CD4-positive, alpha-beta T cell treated with Interleukin-10 for 1 hour (primary cell): ENCODE results near the gene KIAA2012.

Experiments
- DNase-seq: peaks from one replicate; pipeline ENCODE4 v3.0.0-alpha.2; 2020

The KIAA2012 gene

DNA sequence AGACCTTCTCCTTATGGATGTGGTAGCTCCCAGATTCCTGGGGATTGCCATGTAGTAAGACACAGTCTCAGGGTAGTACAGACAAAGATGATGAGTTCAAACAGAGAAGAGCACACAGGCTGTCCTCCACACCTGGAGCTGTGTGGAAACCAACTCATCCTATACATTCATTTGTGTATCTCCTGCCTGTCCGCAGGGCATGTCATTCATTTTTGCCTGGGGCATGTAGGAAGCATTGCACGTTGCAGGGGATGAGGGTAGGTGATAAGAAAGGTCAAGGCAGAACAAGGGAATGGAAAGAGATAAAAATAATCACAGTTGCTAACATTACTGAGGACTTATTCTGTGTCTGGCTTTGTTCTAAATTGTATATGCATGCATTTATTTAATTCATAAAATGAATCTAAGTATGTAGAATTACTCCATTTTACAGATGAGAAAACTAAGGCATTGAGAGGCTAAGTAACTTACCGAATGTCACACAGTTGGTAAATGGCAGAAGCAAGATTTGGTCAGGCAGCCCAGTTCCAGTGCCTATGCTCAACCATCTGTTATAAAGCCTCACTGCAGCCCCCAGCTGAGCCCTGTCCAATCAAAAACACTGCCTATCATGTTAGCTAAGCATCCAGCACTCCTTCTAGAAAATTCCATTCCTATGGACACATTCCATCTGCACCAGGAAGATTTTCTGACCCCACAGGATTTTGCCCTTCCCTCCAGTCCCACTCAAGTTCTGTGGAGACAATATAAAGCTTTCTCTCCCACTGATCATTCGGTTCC is 84.3 kb downstream of the KIAA2012 start:
- DNase-seq = no peak

DNA sequence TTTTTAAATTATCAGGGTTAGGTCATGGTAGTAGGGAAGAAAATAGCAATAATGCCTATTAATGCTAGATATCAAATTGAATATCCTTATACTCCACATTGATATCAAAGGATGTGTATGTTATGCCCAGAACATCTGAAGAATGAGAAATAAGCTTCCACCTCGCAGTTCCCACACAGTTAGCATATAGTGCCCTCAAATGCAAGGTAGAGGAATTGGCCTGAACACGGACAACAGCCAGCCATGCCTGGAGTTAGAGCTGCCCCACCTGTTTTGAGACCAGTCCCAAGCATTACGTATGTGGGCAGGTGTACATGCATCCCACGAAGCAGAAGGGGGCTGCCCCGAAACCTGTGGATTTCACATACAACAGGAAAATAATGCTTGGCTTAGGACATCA is 85.7 kb downstream of the KIAA2012 start:
- DNase-seq = no peak

DNA sequence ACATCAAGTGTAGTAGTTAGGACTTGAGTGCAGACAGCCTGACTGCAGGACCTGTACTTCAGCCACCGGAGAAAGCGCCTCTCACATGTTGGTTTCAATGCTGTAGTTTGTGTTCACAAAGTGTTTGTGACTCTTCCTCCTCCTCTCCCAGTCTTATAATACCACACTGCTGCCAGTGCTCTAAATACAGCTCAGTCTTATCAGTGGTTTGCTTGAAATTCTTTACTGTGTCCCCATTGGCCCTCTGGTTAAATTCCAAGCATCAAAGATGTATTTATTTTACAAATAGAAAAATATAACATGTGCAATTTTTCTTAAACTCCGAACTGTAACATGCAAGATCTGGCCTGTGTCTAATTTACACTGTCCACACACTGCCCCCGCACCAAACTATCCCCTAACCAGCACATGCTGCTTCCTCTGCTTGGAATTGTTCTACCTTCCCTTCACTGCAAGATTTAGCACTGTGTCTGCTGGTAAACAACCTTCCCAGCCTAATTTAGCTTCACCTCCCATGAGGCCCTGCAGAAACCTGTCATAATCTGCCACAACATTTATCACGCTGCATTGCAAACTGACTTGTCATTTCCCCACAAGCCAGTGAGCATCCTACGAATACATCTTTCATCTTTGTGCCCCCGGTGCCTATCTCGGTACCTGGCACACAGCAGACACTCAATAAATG is 88.2 kb downstream of the KIAA2012 start:
- no peak for DNase-seq

DNA sequence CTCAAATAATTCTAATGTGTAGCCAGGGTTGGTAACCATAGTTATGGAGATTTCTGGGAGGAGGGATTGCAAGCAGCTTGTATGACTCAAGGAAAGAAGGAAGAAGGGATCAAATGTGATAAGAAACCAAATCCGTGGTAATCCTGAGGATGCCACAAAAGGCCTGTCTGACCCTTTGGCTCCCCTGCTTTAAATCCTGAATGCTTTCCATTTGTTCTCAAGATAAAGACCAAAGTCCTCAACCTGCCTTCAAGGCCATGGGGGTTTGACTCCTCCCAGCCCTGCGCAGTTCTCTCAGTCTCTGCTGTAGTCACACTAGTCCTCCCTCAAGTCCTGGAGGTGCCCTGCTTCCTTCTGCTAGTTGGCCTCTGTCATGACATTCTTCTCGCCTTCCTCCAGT is 91.4 kb downstream of the KIAA2012 start:
- DNase-seq = no peak

DNA sequence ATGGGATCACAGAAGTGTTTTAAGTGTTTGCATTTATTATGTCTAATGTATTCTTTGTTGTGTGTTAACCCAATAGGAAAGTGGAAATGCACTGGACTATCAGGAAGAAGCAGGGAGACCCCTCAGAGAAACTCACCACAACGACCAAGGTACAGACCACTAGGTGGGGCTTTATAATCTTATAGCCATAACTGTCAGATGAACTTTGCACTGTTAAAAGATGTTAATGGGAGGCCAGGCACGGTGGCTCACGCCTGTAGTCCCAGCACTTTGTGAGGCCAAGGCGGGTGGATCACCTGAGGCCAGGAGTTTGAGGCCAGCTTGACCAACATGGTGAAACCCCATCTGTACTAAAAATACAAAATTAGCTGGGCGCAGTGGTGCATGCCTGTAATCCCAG is 92.2 kb downstream of the KIAA2012 start:
- no peak for DNase-seq

DNA sequence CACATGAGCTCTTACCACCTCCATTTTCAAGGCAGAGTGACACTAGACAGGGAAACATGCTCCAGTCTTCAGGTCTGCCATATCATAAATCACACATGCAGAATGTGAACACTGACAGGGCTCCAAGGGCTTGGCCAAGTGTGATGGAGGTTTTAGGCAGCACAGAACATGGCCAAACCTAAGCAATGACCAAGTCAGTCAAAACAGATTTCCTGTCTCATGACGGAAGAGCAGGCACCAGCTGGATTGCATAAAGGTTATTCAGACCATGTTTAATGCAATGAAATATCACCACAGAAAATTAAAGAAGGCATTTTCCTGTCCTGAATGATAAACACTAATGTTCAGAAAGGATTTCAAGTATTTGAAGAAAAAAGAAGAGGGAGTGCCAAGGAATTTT is 92.9 kb downstream of the KIAA2012 start:
- DNase-seq = no peak

DNA sequence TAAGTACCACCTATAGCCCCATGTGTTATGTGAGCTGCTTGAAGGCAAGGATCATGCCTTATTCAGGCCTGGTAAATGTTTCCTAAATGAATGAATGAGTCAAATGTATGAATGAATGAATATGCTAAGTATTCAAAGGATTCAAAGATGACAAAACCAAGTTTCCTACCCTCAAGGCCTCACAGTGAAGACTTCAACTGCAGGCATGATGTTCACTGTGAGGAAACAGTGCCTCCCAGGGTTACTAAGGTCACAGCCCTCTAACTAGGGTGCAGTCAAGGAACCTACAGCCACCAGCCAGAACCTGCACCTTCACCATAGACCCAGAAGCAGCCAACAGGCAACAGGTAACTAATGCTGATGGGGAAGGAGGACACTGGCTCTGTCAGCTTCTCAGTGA is 96.1 kb downstream of the KIAA2012 start:
- DNase-seq = no peak

DNA sequence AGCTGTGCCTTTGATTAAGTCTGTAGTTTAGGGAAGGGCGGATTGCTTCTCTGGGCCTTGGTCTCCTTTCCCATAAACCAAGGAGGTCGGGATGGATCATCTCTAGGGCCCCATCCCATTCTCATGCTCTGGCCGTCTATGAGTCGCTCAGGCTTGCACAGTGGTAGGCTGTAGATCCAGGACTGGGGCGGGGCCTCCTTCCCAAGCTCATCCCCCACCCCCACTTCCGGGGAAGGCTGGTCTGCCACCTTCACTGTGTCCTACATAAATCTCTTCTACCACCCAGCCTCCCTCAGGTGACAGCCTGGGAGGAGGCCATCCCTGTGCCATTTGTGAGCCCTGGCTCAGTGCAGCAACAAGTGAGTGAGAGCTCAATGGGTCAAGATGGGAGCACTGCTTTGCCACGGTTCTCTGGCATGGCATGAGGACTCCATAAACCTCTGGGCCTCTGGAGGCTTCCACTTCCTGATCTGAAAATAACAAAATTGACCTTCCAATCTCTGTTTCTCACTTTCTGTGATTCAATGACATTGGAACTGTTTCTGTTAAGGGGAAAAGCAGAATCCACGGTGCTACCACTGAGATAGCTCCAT is 96.9 kb downstream of the KIAA2012 start:
- DNase-seq = no peak

DNA sequence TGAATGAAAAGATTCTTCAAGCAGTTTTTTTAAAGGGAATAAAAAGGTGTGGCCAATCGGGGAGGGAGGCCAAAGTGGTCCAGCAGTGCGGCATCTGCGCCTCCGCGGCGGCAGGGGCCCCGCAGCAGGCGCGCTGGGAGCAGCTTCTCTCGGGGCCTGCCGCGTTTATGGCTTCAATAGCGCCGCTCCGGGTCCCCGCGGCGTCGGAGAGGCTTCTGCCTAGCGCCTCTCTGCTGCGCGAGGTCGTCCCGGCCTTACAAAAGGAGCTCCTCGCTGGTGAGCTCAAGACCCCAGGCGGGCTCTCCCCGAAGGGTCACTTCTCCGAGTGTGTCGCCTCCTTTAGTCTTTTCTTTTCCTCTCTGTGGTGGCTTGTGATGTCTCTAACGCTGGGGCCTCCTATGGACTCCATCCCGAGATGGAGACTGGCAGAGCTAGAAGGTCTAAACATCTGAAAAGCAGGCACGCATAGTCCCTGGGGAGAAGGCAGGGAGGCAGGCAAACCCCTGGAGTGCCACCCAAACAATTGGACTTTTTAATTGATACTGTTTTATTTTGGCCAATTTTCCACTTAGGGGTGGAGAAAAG is 98.3 kb downstream of the KIAA2012 start:
- DNase-seq = no peak

DNA sequence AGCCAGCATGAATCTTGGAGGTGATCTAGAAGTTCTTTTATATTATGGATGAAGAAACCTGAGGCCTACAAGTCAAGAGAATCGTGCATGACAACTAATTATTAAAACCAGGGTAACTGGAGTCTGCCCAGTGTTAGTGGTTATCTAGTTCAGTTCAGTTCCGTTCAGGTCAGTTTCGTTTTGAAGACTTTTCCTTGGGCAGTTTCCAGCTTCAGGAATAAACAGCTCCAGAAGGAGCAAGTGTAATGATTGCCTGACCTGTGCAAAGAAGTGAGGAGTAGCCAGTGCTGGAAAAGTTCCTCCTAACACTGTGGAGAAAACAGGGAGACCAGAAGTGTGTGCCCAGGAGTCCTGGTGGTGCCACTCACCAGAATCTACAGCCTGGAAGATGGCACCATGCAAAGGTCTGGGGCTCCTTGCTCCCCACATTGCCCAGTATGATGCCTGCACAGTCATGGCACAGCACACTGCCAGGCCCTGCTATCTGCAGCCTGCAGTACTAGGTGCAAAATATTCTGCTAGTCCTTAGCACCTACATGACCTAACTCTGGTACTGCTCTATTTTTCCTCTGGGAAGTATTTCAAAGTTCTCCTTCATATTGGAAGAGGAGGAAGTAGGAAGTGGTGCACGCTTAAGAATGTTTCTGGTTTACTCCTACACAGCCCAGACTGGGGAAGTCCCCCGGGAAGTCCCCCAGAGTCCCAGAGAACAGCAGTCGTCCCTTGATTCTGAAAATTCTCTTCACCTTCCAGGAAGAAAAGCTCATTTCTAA is 99.6 kb downstream of the KIAA2012 start:
- DNase-seq = peak; percentile 12

DNA sequence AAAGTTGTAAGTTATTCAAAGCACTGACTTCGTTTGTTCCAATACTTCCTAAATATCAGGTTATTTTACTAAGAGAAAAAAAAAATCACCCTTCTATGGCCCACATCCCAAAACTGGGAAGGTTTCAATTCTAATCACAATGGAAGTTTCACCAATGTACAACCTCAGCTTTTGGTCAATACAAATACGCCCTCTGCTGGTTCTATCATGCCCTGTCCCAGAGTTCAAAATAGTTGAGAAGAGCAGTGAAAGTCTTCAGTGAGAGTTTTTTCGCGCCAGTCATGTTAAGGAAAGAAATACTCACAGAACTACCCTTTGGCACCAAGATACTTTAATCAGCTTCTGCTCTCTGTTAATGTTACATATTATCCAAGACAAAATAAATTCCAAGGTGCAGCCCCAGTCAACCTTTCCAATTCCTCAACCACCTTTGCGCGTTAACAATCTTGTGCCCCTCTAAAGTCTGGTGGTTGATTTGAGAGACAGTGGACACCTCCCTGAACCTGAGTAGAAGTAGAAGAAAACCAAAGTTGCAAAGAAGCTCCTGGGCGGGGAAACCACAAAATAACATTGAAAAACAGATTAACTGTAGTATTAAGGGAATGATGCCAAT is 105.4 kb downstream of the KIAA2012 start:
- DNase-seq = peak; percentile 70

DNA sequence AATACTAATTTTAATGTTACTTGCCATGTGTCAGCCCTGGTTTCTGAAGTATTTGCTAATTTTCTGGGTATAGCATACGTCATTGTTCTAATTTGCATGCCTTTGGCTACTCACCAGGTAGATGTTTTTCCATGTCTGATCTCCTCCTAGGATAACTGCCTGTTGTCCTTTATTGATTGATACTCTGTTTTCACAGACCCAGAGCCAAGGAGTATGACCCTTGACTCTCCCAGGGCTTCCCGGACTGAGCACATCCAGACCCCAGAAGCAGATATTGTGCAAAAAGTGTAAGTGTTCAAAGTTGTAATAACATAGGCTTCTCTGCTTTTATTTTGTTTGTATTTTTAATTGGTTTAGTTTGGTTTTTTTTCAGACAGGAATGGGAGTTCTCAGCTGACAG is 111.5 kb downstream of the KIAA2012 start:
- no peak for DNase-seq

DNA sequence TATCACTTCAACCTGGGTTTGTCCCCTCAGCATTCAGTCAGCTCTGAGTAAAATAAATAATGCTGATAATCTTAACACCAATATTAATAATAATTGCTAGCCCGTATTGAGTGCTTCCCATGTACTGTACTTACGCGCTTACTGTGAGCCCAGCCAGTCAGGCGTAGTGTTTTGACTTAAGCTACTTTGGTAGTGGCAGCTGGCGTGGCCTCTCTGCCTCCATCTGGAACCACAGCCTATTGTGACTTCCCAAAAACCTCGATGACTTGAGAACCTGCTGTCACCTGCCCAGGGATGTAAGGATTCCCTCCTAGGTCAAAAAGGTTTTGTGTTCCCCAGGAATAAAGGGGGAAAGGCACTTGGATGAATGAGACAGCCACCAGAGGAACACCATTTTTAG is 112.1 kb downstream of the KIAA2012 start:
- no peak for DNase-seq

DNA sequence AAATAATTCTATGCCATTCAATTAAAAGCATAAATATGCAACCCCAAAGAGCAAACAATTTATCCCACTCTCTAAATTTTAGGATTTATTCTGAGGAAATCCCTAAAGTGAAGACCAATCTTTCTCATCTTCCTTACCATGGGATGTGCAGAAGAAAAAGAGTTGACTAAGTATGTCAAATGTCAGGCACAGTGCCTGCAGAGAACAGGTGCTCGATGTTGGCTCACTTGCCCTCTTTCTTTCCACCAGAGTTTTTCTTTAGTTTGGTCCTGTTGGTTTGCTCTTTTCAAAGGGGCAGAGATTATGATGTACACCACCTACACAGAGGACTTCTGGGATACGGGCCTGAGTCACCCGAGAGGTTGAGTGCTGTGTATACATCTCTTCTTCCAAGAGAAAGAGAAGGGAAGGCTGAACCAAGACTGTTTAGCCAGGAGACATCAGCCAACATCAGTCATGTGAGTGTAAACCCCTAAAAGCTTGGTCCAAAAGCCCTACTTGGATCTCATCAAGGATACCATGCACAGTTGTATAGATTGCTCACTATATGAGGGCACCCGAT is 113.7 kb downstream of the KIAA2012 start:
- DNase-seq = no peak

DNA sequence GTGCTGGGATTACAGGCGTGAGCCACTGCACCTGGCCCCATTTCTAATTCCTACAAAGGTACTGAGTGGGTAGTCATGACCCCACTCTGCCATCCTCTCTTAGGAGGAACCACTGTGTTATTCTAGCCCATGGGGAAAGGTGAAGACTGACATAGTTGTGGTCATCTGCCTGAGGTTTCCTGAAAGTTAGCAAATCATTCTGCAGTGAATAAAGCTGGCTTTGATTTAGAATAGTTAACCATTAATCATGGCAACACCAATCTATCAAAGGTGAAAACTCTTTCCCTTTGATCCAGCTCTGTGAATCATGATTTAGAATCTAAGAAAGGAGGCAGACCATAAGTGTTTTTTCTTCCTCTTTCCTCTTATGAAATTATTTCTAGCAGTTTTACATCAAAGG is 114.5 kb downstream of the KIAA2012 start:
- no peak for DNase-seq

DNA sequence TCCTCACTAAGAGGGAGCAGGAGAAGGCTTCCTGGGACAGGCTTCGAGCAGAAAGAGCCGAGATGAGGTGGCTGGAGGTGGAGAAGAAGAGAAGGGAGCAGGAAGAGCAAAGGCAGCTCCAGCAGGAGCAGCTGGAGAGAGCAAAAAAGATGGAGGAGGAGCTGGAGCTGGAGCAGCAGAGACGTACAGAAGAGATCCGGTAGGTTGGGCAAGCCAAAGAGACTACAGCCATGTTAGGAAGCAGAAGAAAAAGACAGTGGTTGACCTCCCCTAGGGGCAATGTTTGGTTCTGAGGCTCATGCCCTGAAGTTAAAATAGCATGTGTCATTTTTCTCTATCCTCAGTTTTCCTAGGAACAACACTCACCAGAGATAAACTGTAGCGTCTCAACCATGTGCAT is 120.2 kb downstream of the KIAA2012 start:
- no peak for DNase-seq

DNA sequence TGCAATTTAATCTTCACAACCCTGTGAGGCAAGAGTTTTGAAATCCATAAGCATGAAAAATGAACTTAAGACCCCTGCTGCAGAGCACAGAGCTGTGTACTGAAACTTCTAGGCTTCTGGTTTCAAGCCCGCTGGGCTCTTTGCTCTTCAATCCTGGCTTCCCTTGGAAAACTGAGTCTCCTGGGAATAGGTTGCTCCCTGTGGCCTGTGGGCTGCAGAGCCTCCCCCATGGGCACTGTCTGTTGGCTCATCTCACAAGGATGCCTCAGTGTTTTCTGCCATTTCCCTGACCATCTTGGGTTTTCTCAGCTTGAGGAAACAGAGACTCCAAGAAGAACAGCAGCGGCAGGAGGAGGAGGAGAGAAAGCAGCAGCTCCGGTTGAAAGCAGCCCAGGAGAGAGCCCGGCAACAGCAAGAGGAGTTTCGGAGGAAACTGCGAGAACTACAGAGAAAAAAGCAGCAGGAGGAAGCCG is 120.9 kb downstream of the KIAA2012 start:
- no peak for DNase-seq

DNA sequence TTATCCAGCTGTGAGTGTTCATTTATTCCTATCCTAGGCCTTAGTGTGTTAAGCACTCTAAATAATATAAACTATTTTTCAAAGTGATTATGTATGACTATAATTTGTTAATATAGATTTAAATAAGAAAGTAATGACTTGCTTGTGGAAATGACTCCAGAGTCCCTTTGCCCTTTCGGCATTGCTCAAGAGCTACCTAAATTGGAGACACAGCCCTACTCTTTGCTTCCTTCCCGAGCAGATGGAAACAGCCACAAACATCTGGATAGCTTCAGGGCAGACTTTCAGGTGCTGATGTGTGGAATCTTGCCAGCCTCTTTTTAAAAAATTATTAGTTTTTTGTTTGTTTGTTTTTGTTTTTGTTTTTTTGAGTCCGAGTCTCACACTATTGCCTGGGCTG is 121.4 kb downstream of the KIAA2012 start:
- no peak for DNase-seq

DNA sequence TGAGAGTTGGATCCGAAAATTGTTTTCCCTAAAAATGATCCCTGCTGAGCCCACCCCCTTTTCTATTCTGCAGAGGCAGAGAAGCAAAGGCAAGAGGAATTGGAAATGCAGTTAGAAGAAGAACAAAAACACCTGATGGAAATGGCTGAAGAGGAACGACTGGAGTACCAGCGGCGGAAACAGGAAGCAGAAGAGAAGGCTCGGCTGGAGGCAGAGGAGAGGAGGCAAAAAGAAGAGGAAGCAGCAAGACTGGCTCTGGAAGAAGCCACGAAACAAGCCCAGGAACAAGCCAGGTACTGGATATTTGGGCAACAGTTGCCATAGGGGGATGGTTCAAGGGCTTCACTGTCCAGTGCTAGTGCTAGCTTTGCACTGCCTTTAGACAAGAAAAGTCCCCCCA is 123.7 kb downstream of the KIAA2012 start:
- no peak for DNase-seq

DNA sequence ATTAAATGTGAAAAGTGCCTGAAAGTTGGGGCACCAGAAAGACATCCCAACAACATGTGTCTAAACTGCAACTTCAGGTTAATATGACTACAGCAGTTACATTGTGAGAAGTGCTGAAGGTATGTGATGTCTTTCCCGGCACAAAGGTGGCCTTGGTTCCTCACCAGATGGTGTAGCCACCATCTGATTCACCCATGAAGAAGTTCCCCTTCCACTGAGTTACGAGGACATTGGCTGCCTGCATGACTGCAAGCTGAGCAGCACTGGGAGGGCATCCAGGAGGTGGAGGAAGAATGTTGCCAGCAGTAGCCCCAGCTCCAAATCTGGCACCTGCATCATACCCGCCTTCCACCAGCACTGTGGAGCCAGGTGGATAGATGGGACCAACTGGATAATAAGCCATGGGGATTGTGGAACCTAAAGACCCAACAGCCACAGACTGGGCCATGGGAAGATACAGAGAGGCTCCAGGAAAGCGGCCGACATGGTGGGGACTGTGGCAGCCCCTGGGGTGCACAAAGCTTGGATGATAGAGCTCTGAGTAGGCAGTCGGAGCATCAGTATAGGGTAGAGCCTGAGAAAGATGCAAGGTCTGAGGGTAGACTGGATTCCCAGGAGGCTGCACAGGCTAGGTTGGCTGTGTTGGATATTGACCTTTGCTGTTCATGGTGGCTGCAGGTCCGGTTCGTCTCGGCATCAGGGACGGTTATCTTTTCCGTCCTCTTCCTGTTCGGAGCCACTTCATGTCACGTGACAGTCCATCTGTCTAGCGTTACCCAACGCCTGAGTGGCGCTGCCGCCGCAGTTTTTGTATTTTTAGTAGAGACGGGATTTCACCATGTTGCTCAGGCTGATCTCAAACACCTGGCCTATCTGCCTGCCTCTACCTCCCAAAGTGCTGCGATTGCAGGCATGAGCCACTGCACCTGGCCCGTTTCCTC is 128.4 kb downstream of the KIAA2012 start:
- no peak for DNase-seq

DNA sequence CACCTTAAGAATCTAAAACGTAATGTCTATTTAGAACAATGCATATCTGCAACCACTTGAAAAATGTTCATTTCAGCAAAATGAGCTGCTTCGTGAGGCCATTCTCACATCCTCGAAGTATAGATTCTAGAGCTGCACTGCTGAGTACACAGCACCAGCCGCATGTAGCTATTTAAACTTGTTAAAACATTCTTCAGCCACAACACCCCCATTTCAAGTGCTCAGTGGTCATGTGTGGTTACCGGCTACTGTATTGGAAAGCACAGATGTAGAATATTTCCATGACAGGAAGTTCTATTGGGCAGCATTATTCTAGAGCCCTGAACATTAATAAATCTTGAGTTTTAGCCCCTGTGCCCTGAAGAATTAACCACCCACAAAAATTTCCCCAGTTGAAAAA is 130.3 kb downstream of the KIAA2012 start:
- no peak for DNase-seq
